ENCODE data around the gene TMCC2. TPM values are rescaled to one million over a fixed set of nuclear protein-coding genes. Genes with fewer than 3 reads are reported as not detected.

The TMCC2 gene
- total and polyA plus RNA-seq, 2 of the 8 experiments (the other 6 are each of a cell fraction or from before 2014, with no cell fraction given): 6.7 to 6.8 TPM

- H4K91ac ChIP-seq (replicated peaks; ENCODE audit: insufficient read length, low read length): no peak overlapping the region
- H3K36me3 ChIP-seq (ENCODE audit: control insufficient read depth in 2 of 4, insufficient read depth in 4 of 4, low read length in 3 of 4): no peaks in the 10 kb centered on the region
- no peaks in the 10 kb centered on the region for H3K9me3 ChIP-seq (ENCODE audit: insufficient read depth in 2 of 2, low read depth in 1 of 2, low read length in 1 of 2)
- H2BK15ac ChIP-seq (ENCODE audit: low read length): no peak overlapping the region
- ChIA-PET POLR2A (ENCODE audit: partially characterized antibody) (interaction anchor here (1.2 kb wide), 1 partner anchor 53 kb away, joined by 3 read pairs; no protein-coding TSS in a partner anchor), CTCF (ENCODE audit: partially characterized antibody) (interaction anchor here (2.0 kb wide), 1 partner anchor 48 kb away, joined by 6 read pairs; no protein-coding TSS in a partner anchor)
- H2BK20ac ChIP-seq (ENCODE audit: low read length): no peak overlapping the region
- no peak overlapping the region for H2BK12ac ChIP-seq (ENCODE audit: low read depth, low read length)
- H2AFZ ChIP-seq (ENCODE audit: low read length): no peak overlapping the region
- no peak overlapping the region for H3K4ac ChIP-seq (replicated peaks; ENCODE audit: insufficient read length, low read depth, low read length)
- DNase-seq (ENCODE audit: low read depth in 1 of 2, low spot score in 2 of 2) (no peak), FAIRE-seq (no peak)
- no peak overlapping the region for H3K14ac ChIP-seq (ENCODE audit: insufficient read length)
- no peak overlapping the region for H2BK5ac ChIP-seq (ENCODE audit: low read depth, low read length)
- H3K27ac ChIP-seq (ENCODE audit: low read depth, low read length): no peak overlapping the region
- H3K56ac ChIP-seq (replicated peaks; ENCODE audit: insufficient read length, low read depth, low read length): no peak overlapping the region
- peaks cover 2% of the 10 kb centered on the region; the same call in 1 of the 2 replicates for H3K23me2 ChIP-seq (ENCODE audit: low read depth, low read length)
- no peak overlapping the region for H3K4me2 ChIP-seq (ENCODE audit: insufficient read depth in 1 of 2, low read depth in 2 of 2, low read length in 2 of 2)
- no peak overlapping the region for H3K23ac ChIP-seq (ENCODE audit: insufficient read length)
- no peak overlapping the region for H3K18ac ChIP-seq (ENCODE audit: extremely low read depth, low read length)
- WGBS, 2 experiments (ENCODE audit: extremely low coverage in 1 of 2, insufficient coverage in 1 of 2, insufficient read length in 1 of 2, insufficient replicate concordance in 2 of 2, low coverage in 1 of 2, low lambda C conversion rate in 2 of 2, missing lambda C conversion rate in 1 of 2): 89% methylated on average over 3 of the region's 3 CpGs; no CpG with 5 or more reads in 1 of the 2 experiments
- H3K4me3 ChIP-seq (ENCODE audit: extremely low read depth in 1 of 4, insufficient read depth in 2 of 4, low read depth in 3 of 4, low read length in 4 of 4): no peak overlapping the region
- H3K79me2 ChIP-seq (ENCODE audit: control insufficient read depth in 1 of 2, insufficient read depth in 2 of 2, low read length in 2 of 2): peaks cover 3 to 40% of the 10 kb centered on the region in 2 experiments; a peak in 3 of 4 replicates
- TF ChIP-seq EP300 (IDR thresholded peaks at IDR 0.05; ENCODE audit: borderline replicate concordance in 1 of 2, low read depth in 2 of 2, low read length in 2 of 2) (no peak), RFX5 (IDR thresholded peaks at IDR 0.05; ENCODE audit: borderline replicate concordance, low read depth, low read length) (no peak)
- no peak overlapping the region for H3K9ac ChIP-seq (replicated peaks in 1 of 4; ENCODE audit: extremely low read depth in 1 of 4, low read depth in 3 of 4, low read length in 3 of 4)
- no peaks in the 10 kb centered on the region for H3K27me3 ChIP-seq (replicated peaks in 1 of 4; ENCODE audit: control insufficient read depth in 3 of 4, extremely low read depth in 1 of 4, insufficient read depth in 3 of 4, low read length in 3 of 4)
- H4K20me1 ChIP-seq (replicated peaks in 1 of 2; ENCODE audit: control insufficient read depth in 1 of 2, insufficient read depth in 2 of 2, low read length in 2 of 2): peaks cover 0 to 5% of the 10 kb centered on the region in 2 experiments
- no peak overlapping the region for H4K8ac ChIP-seq (ENCODE audit: extremely low read depth, insufficient read depth, low read length)
- peaks cover 0 to 6% (median 1%) of the 10 kb centered on the region in 4 experiments; a peak in 4 of 7 replicates for H3K4me1 ChIP-seq (replicated peaks in 1 of 4; ENCODE audit: control insufficient read depth in 3 of 4, insufficient read depth in 4 of 4, low read length in 3 of 4)
- H2AK5ac ChIP-seq (ENCODE audit: low read depth, low read length): no peak overlapping the region
- no peak overlapping the region for H2BK120ac ChIP-seq (replicated peaks; ENCODE audit: low read depth, low read length)
- no peak overlapping the region for H4K5ac ChIP-seq (ENCODE audit: insufficient read length, low read depth, low read length)
- H3K79me1 ChIP-seq (ENCODE audit: low read depth, low read length): 0 out of 2 replicates have a peak, but pooled peaks cover 2% of the 10 kb centered on the region
Observed at GRCh38 chr1:205208811-205209210, 18.9 kb upstream of the TMCC2 start.

All from H1 (cell line).